Caco-2 (cell line): ENCODE measurements around the gene BEST1. TPM values are rescaled to one million over a fixed set of nuclear protein-coding genes. Genes with fewer than 3 reads are reported as not detected.

Source experiments
- BruUV-seq: library from RNA; stranded (reverse); fragments of 400-500 nt; replicated peaks from 2 replicates; lab custom pipeline; 2021; lab: Mats Ljungman, UMichigan
- CTCF ChIA-PET: fragments of 300-600 bp; sonication (Branson Sonifier 250); formaldehyde crosslinking; loops from one replicate; lab custom pipeline; 2022; ENCODE audit warnings: antibody characterized with exemption; lab: Charles Lee
- POLR2A ChIA-PET: fragments of 300-600 bp; sonication (Branson Sonifier 250); formaldehyde crosslinking; loops from one replicate; lab custom pipeline; 2022; ENCODE audit warnings: antibody characterized with exemption; lab: Charles Lee
- DNase-seq, 2 experiments: peaks; one replicate each; pipeline versions ENCODE4 v3.0.0 to v3.0.0-alpha.2; 2020 to 2022
- H3K27me3 ChIP-seq: replicated peaks from 2 replicates; pipeline ENCODE4 v1.6.0; 2011; ENCODE audit warnings: low read length; ENCODE audit not compliant: control insufficient read depth, insufficient read depth
- H3K36me3 ChIP-seq: 2 replicates; pipeline ENCODE4 v1.5.1; 2011; ENCODE audit warnings: low read length; ENCODE audit not compliant: control insufficient read depth, insufficient read depth
- H3K4me1 ChIP-seq: fragments of 250-450 bp; sonication (Bioruptor Pico); 2 replicates; pipeline ENCODE4 v1.5.1; 2020; ENCODE audit warnings: mild to moderate bottlenecking
- H3K4me3 ChIP-seq: 2 replicates; pipeline ENCODE4 v1.5.1; 2011; ENCODE audit warnings: low read depth, mild to moderate bottlenecking, control low read depth, low read length
- H3K9me3 ChIP-seq: fragments of 250-450 bp; sonication (Bioruptor Pico); 2 replicates; pipeline ENCODE4 v1.5.1; 2020; ENCODE audit warnings: mild to moderate bottlenecking, moderate library complexity
- H3K27ac Mint-ChIP-seq: one replicate; pipeline ENCODE4 v1.8.0; 2022; ENCODE audit warnings: mixed read lengths; ENCODE audit not compliant: unreplicated experiment
- H3K27me3 Mint-ChIP-seq: one replicate; pipeline ENCODE4 v1.8.0; 2022; ENCODE audit warnings: mixed read lengths; ENCODE audit not compliant: insufficient read depth, unreplicated experiment
- H3K36me3 Mint-ChIP-seq: one replicate; pipeline ENCODE4 v1.8.0; 2022; ENCODE audit warnings: mild to moderate bottlenecking, mixed read lengths; ENCODE audit not compliant: insufficient read depth, unreplicated experiment
- H3K4me1 Mint-ChIP-seq: one replicate; pipeline ENCODE4 v1.8.0; 2022; ENCODE audit warnings: low read depth, mixed read lengths; ENCODE audit not compliant: unreplicated experiment
- H3K4me3 Mint-ChIP-seq: one replicate; pipeline ENCODE4 v1.8.0; 2022; ENCODE audit warnings: mild to moderate bottlenecking, moderate library complexity, mixed read lengths; ENCODE audit not compliant: unreplicated experiment
- H3K9me3 Mint-ChIP-seq: one replicate; pipeline ENCODE4 v1.8.0; 2022; ENCODE audit warnings: mixed read lengths; ENCODE audit not compliant: unreplicated experiment
- intact Hi-C: fragments of 100-400 bp; cut with micrococcal nuclease; formaldehyde crosslinking; loops from one replicate; pipeline ENCODE4 v1.10.0; 2022; ENCODE audit not compliant: unreplicated experiment
- total RNA-seq: library from RNA; stranded (reverse); gene quantifications from 2 replicates; pipeline ENCODE4 v1.2.3, GENCODE V29; 2022
- TF ChIP-seq, protein P1 (sequence below), 2 experiments: fragments of 200-600 bp in 1 of 2; IDR thresholded peaks; 1 replicate in 1 of 2; 2 replicates in 1 of 2; pipeline versions ENCODE4 v1.5.1 to v1.8.0; 2011 to 2022; ENCODE audit warnings: antibody characterized with exemption in 1 of 2, control low read depth in 1 of 2, inconsistent platforms in 1 of 2, low read depth in 1 of 2, low read length in 1 of 2, mild to moderate bottlenecking in 1 of 2, moderate library complexity in 1 of 2; ENCODE audit not compliant: insufficient read depth in 1 of 2, severe bottlenecking in 1 of 2, unreplicated experiment in 1 of 2

The BEST1 gene
- total RNA-seq, 1 experiment from 2014 or later, result 6.7 TPM

DNA sequence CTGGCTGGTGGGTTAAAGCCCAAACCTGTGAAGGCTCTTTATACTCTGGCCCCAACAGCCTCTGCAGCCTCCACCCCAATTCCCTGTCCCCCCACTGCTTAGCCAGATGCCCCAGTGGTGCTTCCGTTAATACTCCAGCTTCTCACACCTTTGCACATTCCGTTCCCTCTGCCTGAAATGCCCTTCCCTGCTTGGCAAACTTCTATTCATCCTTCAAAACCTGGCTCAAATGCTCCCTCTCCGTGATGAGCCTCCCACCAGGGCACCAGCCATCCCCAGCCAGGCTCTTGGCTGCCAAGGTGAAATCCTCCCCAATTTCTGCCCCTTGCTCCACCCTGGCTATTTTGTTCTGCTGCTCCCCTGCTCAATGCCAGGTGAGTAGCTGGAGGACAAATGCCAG is 46.3 kb upstream of the BEST1 start:
- CTCF ChIA-PET, result interaction anchor here (1.9 to 2.8 kb wide), 2 partner anchors 43 to 46 kb away, joined by 4 to 12 read pairs; partner anchors contain the start of gene BEST1
- no peak for DNase-seq
- H3K9me3 ChIP-seq, result no peaks in the 10 kb centered on the region

GRCh38 chr11:61904539-61905048 is 45.6 kb upstream of the BEST1 start:
- ChIA-PET POLR2A (no interaction called here), CTCF (interaction anchor here (1.6 to 2.8 kb wide), 3 partner anchors 19 to 45 kb away, joined by 4 to 12 read pairs (median 4); partner anchors contain the start of gene BEST1)
- intact Hi-C loops, result no loop called here
- Mint-ChIP-seq H3K4me3 (no peak overlapping the region), H3K4me1 (no peaks in the 10 kb centered on the region), H3K27ac (no peak overlapping the region), H3K27me3 (no peaks in the 10 kb centered on the region), H3K36me3 (no peaks in the 10 kb centered on the region), H3K9me3 (no peaks in the 10 kb centered on the region)
- no TSS peak for BruUV-seq
- DNase-seq, result no peak
- TF ChIP-seq, protein P1, sequence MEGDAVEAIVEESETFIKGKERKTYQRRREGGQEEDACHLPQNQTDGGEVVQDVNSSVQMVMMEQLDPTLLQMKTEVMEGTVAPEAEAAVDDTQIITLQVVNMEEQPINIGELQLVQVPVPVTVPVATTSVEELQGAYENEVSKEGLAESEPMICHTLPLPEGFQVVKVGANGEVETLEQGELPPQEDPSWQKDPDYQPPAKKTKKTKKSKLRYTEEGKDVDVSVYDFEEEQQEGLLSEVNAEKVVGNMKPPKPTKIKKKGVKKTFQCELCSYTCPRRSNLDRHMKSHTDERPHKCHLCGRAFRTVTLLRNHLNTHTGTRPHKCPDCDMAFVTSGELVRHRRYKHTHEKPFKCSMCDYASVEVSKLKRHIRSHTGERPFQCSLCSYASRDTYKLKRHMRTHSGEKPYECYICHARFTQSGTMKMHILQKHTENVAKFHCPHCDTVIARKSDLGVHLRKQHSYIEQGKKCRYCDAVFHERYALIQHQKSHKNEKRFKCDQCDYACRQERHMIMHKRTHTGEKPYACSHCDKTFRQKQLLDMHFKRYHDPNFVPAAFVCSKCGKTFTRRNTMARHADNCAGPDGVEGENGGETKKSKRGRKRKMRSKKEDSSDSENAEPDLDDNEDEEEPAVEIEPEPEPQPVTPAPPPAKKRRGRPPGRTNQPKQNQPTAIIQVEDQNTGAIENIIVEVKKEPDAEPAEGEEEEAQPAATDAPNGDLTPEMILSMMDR (IDR thresholded peaks at IDR 0.05; ENCODE audit: insufficient read depth in 1 of 2, low read depth in 1 of 2, low read length in 1 of 2, severe bottlenecking in 1 of 2, unreplicated experiment in 1 of 2), result no peak
- H3K9me3 ChIP-seq, result no peaks in the 10 kb centered on the region
- H3K4me1 ChIP-seq, result no peaks in the 10 kb centered on the region
- no peak overlapping the region for H3K4me3 ChIP-seq
- no peaks in the 10 kb centered on the region for H3K36me3 ChIP-seq
- no peaks in the 10 kb centered on the region for H3K27me3 ChIP-seq

More for the DNA sequence above, 46.3 kb upstream of the BEST1 start:
- no peaks in the 10 kb centered on the region for H3K27me3 Mint-ChIP-seq
- no peaks in the 10 kb centered on the region for H3K9me3 Mint-ChIP-seq
- no peak overlapping the region for H3K4me3 Mint-ChIP-seq
- H3K36me3 ChIP-seq, result no peaks in the 10 kb centered on the region
- no TSS peak for BruUV-seq
- H3K4me3 ChIP-seq, result no peak overlapping the region
- H3K4me1 ChIP-seq, result no peaks in the 10 kb centered on the region
- H3K27me3 ChIP-seq, result no peaks in the 10 kb centered on the region
- POLR2A ChIA-PET, result no interaction called here
- no peak overlapping the region for H3K27ac Mint-ChIP-seq
- TF ChIP-seq, protein P1 (IDR thresholded peaks at IDR 0.05; ENCODE audit: insufficient read depth in 1 of 2, low read depth in 1 of 2, low read length in 1 of 2, severe bottlenecking in 1 of 2, unreplicated experiment in 1 of 2), result no peak
- H3K4me1 Mint-ChIP-seq, result no peaks in the 10 kb centered on the region
- H3K36me3 Mint-ChIP-seq, result peaks cover 6% of the 10 kb centered on the region
- intact Hi-C loops, result no loop called here

GRCh38 chr11:61905067-61905696 is 45.0 kb upstream of the BEST1 start:
- ChIA-PET CTCF (interaction anchor here (1.6 to 2.8 kb wide), 3 partner anchors 18 to 44 kb away, joined by 4 to 12 read pairs (median 4); partner anchors contain the start of gene BEST1), POLR2A (interaction anchor here (0.6 kb wide), 1 partner anchor 17 kb away, joined by 3 read pairs; no protein-coding TSS in a partner anchor)
- Mint-ChIP-seq H3K4me1 (no peaks in the 10 kb centered on the region), H3K36me3 (no peaks in the 10 kb centered on the region), H3K27ac (no peak overlapping the region), H3K9me3 (no peaks in the 10 kb centered on the region), H3K4me3 (no peak overlapping the region), H3K27me3 (no peaks in the 10 kb centered on the region)
- DNase-seq, result no peak
- Histone ChIP-seq H3K27me3 (no peaks in the 10 kb centered on the region), H3K4me3 (no peak overlapping the region), H3K9me3 (no peaks in the 10 kb centered on the region), H3K36me3 (no peaks in the 10 kb centered on the region), H3K4me1 (no peaks in the 10 kb centered on the region)
- TF ChIP-seq, protein P1 (IDR thresholded peaks at IDR 0.05; ENCODE audit: insufficient read depth in 1 of 2, low read depth in 1 of 2, low read length in 1 of 2, severe bottlenecking in 1 of 2, unreplicated experiment in 1 of 2), result no peak
- no TSS peak for BruUV-seq
- intact Hi-C loops, result no loop called here
